ENCODE data around the gene HK1. TPM values are rescaled to one million over a fixed set of nuclear protein-coding genes. Genes with fewer than 3 reads are reported as not detected.
"Not testable (repeated sequence)": the region's sequence is repeated elsewhere in the genome, so short reads cannot be mapped to it uniquely, and the experiment has no call there.

The HK1 gene
- total and polyA plus RNA-seq, 4 donors = 1.8 to 166 (median 7.4) TPM

DNA sequence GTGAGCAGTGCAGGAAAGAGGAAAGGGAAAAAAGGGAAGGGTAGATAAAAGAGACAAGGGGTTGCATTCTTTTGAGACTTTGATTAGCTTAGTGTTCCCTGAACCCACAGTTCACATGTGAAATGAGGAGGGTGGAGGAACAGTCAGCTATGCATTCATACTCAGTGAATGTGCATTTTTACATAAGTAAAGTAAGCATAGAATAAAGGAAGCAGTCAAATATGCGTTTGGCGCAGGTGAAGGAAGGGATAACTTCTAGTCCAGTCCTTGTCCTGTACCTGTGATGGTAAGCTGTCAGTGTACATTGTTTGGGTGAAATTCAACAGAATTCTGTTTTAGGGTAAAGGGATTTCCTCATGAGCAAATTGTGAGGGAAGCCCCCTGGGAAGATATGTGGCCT lies 28.1 kb downstream of the HK1 start:
- H3K27ac ChIP-seq (ENCODE audit: low read depth in 1 of 2, low read length in 2 of 2) = no peak overlapping the region
- H3K9ac ChIP-seq (ENCODE audit: low read depth in 1 of 2, low read length in 2 of 2) = no peak overlapping the region
- TF ChIP-seq, protein P1, sequence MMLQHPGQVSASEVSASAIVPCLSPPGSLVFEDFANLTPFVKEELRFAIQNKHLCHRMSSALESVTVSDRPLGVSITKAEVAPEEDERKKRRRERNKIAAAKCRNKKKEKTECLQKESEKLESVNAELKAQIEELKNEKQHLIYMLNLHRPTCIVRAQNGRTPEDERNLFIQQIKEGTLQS (IDR thresholded peaks at IDR 0.05) = no peak
- no peaks in the 10 kb centered on the region for H3K9me3 ChIP-seq (ENCODE audit: control insufficient read depth in 4 of 4, low read length in 3 of 4)
- no peaks in the 10 kb centered on the region for H3K4me1 ChIP-seq (ENCODE audit: control insufficient read depth in 4 of 4, insufficient read depth in 4 of 4, low read length in 3 of 4)
- no peaks in the 10 kb centered on the region for H3K36me3 ChIP-seq (ENCODE audit: control insufficient read depth in 4 of 4, insufficient read depth in 3 of 4, low read depth in 1 of 4, low read length in 3 of 4)
- 91% methylated on average over 2 of the region's 2 CpGs for WGBS
- H3K4me3 ChIP-seq (ENCODE audit: low read depth in 1 of 3, low read length in 3 of 3) = no peak overlapping the region
- no peaks in the 10 kb centered on the region for H3K27me3 ChIP-seq (ENCODE audit: control insufficient read depth in 4 of 4, insufficient read depth in 4 of 4, low read length in 3 of 4)
- no peak for DNase-seq (ENCODE audit: low spot score)

DNA sequence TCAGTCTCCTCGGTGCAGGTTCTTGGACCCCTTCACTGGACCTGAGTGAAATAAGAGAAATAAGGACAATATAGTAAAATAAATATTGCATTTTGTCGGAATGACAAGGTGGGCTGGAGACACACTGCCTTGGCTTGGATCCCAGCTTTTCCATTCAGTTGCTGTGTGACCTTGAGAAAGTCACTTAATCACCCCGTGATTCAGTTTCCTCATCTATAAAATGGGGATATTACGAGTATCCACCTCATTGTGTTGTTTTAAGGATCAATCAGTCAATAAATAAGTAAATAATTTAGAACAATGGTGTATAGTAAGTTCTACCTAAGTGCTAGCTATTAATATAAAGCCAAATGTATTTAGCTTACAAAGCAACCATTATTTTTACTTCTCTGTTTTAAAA lies 29.1 kb downstream of the HK1 start:
- no peak for DNase-seq (ENCODE audit: low spot score)
- 83% methylated on average over 4 of the region's 4 CpGs for WGBS
- Histone ChIP-seq H3K36me3 (ENCODE audit: control insufficient read depth in 4 of 4, insufficient read depth in 3 of 4, low read depth in 1 of 4, low read length in 3 of 4) (no peaks in the 10 kb centered on the region), H3K9me3 (ENCODE audit: control insufficient read depth in 4 of 4, low read length in 3 of 4) (no peaks in the 10 kb centered on the region), H3K4me1 (ENCODE audit: control insufficient read depth in 4 of 4, insufficient read depth in 4 of 4, low read length in 3 of 4) (no peaks in the 10 kb centered on the region), H3K27me3 (ENCODE audit: control insufficient read depth in 4 of 4, insufficient read depth in 4 of 4, low read length in 3 of 4) (no peaks in the 10 kb centered on the region), H3K27ac (ENCODE audit: low read depth in 1 of 2, low read length in 2 of 2) (no peak overlapping the region), H3K9ac (ENCODE audit: low read depth in 1 of 2, low read length in 2 of 2) (no peak overlapping the region), H3K4me3 (ENCODE audit: low read depth in 1 of 3, low read length in 3 of 3) (no peak overlapping the region)
- TF ChIP-seq, protein P1 (IDR thresholded peaks at IDR 0.05) = no peak
- TF ChIP-seq RXRA (IDR thresholded peaks at IDR 0.05) (no peak), GABPA (IDR thresholded peaks at IDR 0.05 in 1 of 2, conservative IDR thresholded peaks at IDR 0.05 in 1 of 2) (no peak), HNF4A (conservative IDR thresholded peaks at IDR 0.05) (no peak), FOXA2 (IDR thresholded peaks at IDR 0.05) (no peak), NR2F2 (IDR thresholded peaks at IDR 0.05) (no peak), JUND (IDR thresholded peaks at IDR 0.05) (no peak), YY1 (IDR thresholded peaks at IDR 0.05) (no peak), FOXA1 (IDR thresholded peaks at IDR 0.05) (no peak), HNF4G (IDR thresholded peaks at IDR 0.05) (no peak), RAD21 (IDR thresholded peaks at IDR 0.05) (no peak), EGR1 (IDR thresholded peaks at IDR 0.05; ENCODE audit: low read depth in 2 of 2) (no peak)
- TF ChIP-seq, protein P2, sequence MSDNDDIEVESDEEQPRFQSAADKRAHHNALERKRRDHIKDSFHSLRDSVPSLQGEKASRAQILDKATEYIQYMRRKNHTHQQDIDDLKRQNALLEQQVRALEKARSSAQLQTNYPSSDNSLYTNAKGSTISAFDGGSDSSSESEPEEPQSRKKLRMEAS (IDR thresholded peaks at IDR 0.05) = no peak
- TF ChIP-seq, protein P3, sequence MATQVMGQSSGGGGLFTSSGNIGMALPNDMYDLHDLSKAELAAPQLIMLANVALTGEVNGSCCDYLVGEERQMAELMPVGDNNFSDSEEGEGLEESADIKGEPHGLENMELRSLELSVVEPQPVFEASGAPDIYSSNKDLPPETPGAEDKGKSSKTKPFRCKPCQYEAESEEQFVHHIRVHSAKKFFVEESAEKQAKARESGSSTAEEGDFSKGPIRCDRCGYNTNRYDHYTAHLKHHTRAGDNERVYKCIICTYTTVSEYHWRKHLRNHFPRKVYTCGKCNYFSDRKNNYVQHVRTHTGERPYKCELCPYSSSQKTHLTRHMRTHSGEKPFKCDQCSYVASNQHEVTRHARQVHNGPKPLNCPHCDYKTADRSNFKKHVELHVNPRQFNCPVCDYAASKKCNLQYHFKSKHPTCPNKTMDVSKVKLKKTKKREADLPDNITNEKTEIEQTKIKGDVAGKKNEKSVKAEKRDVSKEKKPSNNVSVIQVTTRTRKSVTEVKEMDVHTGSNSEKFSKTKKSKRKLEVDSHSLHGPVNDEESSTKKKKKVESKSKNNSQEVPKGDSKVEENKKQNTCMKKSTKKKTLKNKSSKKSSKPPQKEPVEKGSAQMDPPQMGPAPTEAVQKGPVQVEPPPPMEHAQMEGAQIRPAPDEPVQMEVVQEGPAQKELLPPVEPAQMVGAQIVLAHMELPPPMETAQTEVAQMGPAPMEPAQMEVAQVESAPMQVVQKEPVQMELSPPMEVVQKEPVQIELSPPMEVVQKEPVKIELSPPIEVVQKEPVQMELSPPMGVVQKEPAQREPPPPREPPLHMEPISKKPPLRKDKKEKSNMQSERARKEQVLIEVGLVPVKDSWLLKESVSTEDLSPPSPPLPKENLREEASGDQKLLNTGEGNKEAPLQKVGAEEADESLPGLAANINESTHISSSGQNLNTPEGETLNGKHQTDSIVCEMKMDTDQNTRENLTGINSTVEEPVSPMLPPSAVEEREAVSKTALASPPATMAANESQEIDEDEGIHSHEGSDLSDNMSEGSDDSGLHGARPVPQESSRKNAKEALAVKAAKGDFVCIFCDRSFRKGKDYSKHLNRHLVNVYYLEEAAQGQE (IDR thresholded peaks at IDR 0.05) = no peak
- TF ChIP-seq, protein P4, sequence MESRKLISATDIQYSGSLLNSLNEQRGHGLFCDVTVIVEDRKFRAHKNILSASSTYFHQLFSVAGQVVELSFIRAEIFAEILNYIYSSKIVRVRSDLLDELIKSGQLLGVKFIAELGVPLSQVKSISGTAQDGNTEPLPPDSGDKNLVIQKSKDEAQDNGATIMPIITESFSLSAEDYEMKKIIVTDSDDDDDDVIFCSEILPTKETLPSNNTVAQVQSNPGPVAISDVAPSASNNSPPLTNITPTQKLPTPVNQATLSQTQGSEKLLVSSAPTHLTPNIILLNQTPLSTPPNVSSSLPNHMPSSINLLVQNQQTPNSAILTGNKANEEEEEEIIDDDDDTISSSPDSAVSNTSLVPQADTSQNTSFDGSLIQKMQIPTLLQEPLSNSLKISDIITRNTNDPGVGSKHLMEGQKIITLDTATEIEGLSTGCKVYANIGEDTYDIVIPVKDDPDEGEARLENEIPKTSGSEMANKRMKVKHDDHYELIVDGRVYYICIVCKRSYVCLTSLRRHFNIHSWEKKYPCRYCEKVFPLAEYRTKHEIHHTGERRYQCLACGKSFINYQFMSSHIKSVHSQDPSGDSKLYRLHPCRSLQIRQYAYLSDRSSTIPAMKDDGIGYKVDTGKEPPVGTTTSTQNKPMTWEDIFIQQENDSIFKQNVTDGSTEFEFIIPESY (IDR thresholded peaks at IDR 0.05) = no peak

DNA sequence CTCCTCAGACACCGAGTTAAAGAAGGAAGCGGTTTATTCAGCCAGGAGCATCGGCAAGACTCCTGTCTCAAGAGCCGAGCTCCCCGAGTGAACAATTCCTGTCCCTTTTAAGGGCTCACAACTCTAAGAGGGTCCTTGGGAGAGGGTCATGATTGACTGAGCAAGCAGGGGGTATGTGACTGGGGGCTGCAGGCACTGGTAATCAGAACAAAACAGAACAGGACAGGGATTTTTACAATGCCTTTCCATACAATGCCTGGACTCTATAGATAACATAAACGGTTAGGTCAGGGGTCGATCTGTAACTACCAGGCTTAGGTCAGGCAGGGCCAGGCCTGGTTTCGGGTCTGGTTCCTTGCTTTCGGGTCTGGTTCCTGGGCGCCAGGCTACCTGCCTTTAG lies 30.0 kb downstream of the HK1 start:
- H3K9me3 ChIP-seq (ENCODE audit: control insufficient read depth in 4 of 4, low read length in 3 of 4); DNase-seq (ENCODE audit: low spot score); H3K4me1 ChIP-seq (ENCODE audit: control insufficient read depth in 4 of 4, insufficient read depth in 4 of 4, low read length in 3 of 4); H3K4me3 ChIP-seq (ENCODE audit: low read depth in 1 of 3, low read length in 3 of 3); H3K9ac ChIP-seq (ENCODE audit: low read depth in 1 of 2, low read length in 2 of 2); H3K27me3 ChIP-seq (ENCODE audit: control insufficient read depth in 4 of 4, insufficient read depth in 4 of 4, low read length in 3 of 4); H3K36me3 ChIP-seq (ENCODE audit: control insufficient read depth in 4 of 4, insufficient read depth in 3 of 4, low read depth in 1 of 4, low read length in 3 of 4); H3K27ac ChIP-seq (ENCODE audit: low read depth in 1 of 2, low read length in 2 of 2): not testable (repeated sequence)
- WGBS = 92% methylated on average over 10 of the region's 10 CpGs

Measured in liver (tissue), 9 donors.